Peyer's patch (tissue), 4 donors: Measurements from ENCODE around the gene MAIP1.

Source experiments
- CTCF ChIP-seq, 6 experiments: fragments of 450-650 bp in 4 of 6; fragments of 200-600 bp in 2 of 6; sonication (generic) in 1 of 6; IDR thresholded peaks; one replicate each; pipeline ENCODE4 v1.5.1; 2017 to 2019; ENCODE audit warnings: antibody characterized with exemption in 6 of 6, mild to moderate bottlenecking in 3 of 6, moderate library complexity in 1 of 6
- POLR2A ChIP-seq, 2 donors: fragments of 450-650 bp; IDR thresholded peaks; one replicate each; pipeline ENCODE4 v1.5.1; 2017; ENCODE audit warnings: antibody characterized with exemption in 2 of 2, mild to moderate bottlenecking in 2 of 2, moderate library complexity in 2 of 2

GRCh38 chr2:199988151-199988550, 32.8 kb downstream of the MAIP1 start:
- TF ChIP-seq CTCF (IDR thresholded peaks at IDR 0.05) = no peak
- no peak for TF ChIP-seq POLR2A (IDR thresholded peaks at IDR 0.05)
